ENCODE results near the gene MAPT.

MAPT gene

GRCh38 chr17:45967378-45967777 is 73.0 kb downstream of the MAPT start:
- no peaks in the 10 kb centered on the region for H3K4me1 ChIP-seq (ENCODE audit: insufficient read depth, low read length)
- no peak overlapping the region for H3K4me3 ChIP-seq (ENCODE audit: low read depth in 1 of 2, low read length in 2 of 2)
- H3K9ac ChIP-seq (ENCODE audit: low read length), result no peak overlapping the region
- H3K27ac ChIP-seq (ENCODE audit: low read depth, low read length), result no peak overlapping the region
- H3K9me3 ChIP-seq (ENCODE audit: low read length), result no peaks in the 10 kb centered on the region
- no peaks in the 10 kb centered on the region for H3K27me3 ChIP-seq (ENCODE audit: control insufficient read depth in 1 of 2, insufficient read depth in 2 of 2, low read length in 2 of 2)
- H3K36me3 ChIP-seq (ENCODE audit: insufficient read depth, low read length), result no peaks in the 10 kb centered on the region

- H3K36me3 ChIP-seq (ENCODE audit: insufficient read depth, low read length), result no peaks in the 10 kb centered on the region
- no peaks in the 10 kb centered on the region for H3K9me3 ChIP-seq (ENCODE audit: low read length)
- peaks cover 10% of the 10 kb centered on the region for H3K4me1 ChIP-seq (ENCODE audit: insufficient read depth, low read length)
- no peaks in the 10 kb centered on the region for H3K27me3 ChIP-seq (ENCODE audit: control insufficient read depth in 1 of 2, insufficient read depth in 2 of 2, low read length in 2 of 2)
- H3K4me3 ChIP-seq (ENCODE audit: low read depth in 1 of 2, low read length in 2 of 2), result no peak overlapping the region
- H3K9ac ChIP-seq (ENCODE audit: low read length), result no peak overlapping the region
- no peak overlapping the region for H3K27ac ChIP-seq (ENCODE audit: low read depth, low read length)
These were observed 74.4 kb downstream of the MAPT start for GRCh38 chr17:45968732-45969131.

DNA sequence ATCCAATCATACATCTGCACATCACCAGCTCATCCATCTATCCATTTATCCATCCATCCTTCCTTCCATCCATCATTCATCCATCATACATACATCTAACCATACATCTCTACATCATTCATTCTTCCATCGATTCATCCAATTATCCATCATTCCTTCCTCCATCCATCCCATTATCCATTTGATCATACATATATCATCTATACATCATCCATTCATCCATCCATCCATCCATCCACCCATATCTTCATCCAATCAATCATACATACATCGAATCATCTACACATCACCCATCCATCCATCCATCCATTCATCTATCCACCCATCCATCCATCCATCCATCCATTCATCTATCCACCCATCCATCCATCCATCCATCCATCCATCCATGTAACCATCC is 75.4 kb downstream of the MAPT start:
- Histone ChIP-seq H3K4me3 (ENCODE audit: low read depth in 1 of 2, low read length in 2 of 2) (no peak overlapping the region), H3K27me3 (ENCODE audit: control insufficient read depth in 1 of 2, insufficient read depth in 2 of 2, low read length in 2 of 2) (no peaks in the 10 kb centered on the region), H3K36me3 (ENCODE audit: insufficient read depth, low read length) (no peaks in the 10 kb centered on the region), H3K27ac (ENCODE audit: low read depth, low read length) (no peak overlapping the region), H3K9me3 (ENCODE audit: low read length) (no peaks in the 10 kb centered on the region), H3K4me1 (ENCODE audit: insufficient read depth, low read length) (peaks cover 11% of the 10 kb centered on the region), H3K9ac (ENCODE audit: low read length) (no peak overlapping the region)

GRCh38 chr17:45970659-45971058 is 76.3 kb downstream of the MAPT start:
- H3K4me1 ChIP-seq (ENCODE audit: insufficient read depth, low read length), result peaks cover 11% of the 10 kb centered on the region
- no peak overlapping the region for H3K9ac ChIP-seq (ENCODE audit: low read length)
- H3K36me3 ChIP-seq (ENCODE audit: insufficient read depth, low read length), result no peaks in the 10 kb centered on the region
- H3K27ac ChIP-seq (ENCODE audit: low read depth, low read length), result no peak overlapping the region
- no peaks in the 10 kb centered on the region for H3K9me3 ChIP-seq (ENCODE audit: low read length)
- no peak overlapping the region for H3K4me3 ChIP-seq (ENCODE audit: low read depth in 1 of 2, low read length in 2 of 2)
- H3K27me3 ChIP-seq (ENCODE audit: control insufficient read depth in 1 of 2, insufficient read depth in 2 of 2, low read length in 2 of 2), result no peaks in the 10 kb centered on the region

- H3K9me3 ChIP-seq (ENCODE audit: low read length), result no peaks in the 10 kb centered on the region
- no peak overlapping the region for H3K27ac ChIP-seq (ENCODE audit: low read depth, low read length)
- no peaks in the 10 kb centered on the region for H3K36me3 ChIP-seq (ENCODE audit: insufficient read depth, low read length)
- H3K4me1 ChIP-seq (ENCODE audit: insufficient read depth, low read length), result peaks cover 11% of the 10 kb centered on the region
- H3K9ac ChIP-seq (ENCODE audit: low read length), result no peak overlapping the region
- no peaks in the 10 kb centered on the region for H3K27me3 ChIP-seq (ENCODE audit: control insufficient read depth in 1 of 2, insufficient read depth in 2 of 2, low read length in 2 of 2)
- no peak overlapping the region for H3K4me3 ChIP-seq (ENCODE audit: low read depth in 1 of 2, low read length in 2 of 2)
These were observed 77.4 kb downstream of the MAPT start for GRCh38 chr17:45971698-45972141.

DNA sequence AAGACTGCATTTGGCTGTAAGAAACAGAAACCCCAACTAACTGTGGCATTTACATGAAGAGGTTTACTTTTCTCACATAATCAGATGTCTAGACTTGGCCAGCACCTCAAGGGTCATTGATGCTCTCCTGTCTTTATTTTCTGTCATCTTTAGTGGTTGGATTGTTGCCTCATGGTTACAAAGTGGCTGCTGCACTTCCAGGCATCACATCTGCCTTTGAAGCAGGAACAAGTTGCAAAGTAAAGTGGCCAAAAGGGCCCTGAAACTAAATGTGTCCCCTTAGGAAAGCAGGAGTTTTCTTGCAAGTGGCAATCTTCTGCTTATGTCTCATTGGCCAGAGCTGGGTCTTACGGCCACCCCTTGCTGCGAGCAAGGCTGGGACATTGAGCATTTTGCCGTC is 78.2 kb downstream of the MAPT start:
- Histone ChIP-seq H3K4me1 (ENCODE audit: insufficient read depth, low read length) (peaks cover 11% of the 10 kb centered on the region), H3K36me3 (ENCODE audit: insufficient read depth, low read length) (no peaks in the 10 kb centered on the region)

DNA sequence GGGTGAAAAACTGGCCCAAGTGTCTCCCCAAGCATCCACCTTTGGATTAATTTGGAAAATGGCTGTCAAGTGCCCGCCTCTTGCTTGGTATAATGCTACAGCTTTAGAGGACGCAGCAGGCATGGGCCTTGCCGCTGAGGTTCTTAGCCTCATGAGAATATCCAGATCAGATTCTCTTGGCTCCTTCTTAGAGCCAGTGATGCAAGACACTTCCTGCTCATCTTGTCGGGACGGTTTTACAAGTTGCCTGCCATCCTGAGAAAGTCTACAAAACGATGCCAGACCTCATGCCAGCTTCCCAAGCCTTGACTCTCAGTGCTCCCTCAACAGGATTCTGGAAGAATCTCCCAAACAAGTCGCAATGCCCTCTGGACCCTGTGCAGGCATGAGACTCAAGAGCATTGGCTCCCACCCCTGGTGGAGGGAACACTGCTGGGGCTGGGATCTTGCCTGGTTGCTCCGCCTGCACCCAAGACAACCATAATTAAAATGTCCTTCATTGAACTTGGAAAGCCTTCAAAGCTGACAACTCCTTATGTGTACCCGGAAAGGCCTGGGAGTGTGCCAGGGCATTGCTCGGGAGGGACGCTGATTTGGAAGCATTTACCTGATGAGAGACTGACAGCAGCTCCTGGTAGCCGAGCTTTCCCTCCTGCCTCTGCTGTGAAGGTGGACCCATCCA is 78.9 kb downstream of the MAPT start:
- Histone ChIP-seq H3K36me3 (ENCODE audit: insufficient read depth, low read length) (no peaks in the 10 kb centered on the region), H3K4me3 (ENCODE audit: low read depth in 1 of 2, low read length in 2 of 2) (no peak overlapping the region), H3K27me3 (ENCODE audit: control insufficient read depth in 1 of 2, insufficient read depth in 2 of 2, low read length in 2 of 2) (no peaks in the 10 kb centered on the region), H3K4me1 (ENCODE audit: insufficient read depth, low read length) (peaks cover 11% of the 10 kb centered on the region), H3K9me3 (ENCODE audit: low read length) (no peaks in the 10 kb centered on the region), H3K9ac (ENCODE audit: low read length) (no peak overlapping the region), H3K27ac (ENCODE audit: low read depth, low read length) (no peak overlapping the region)

More for the DNA sequence above, 78.2 kb downstream of the MAPT start:
- Histone ChIP-seq H3K9ac (ENCODE audit: low read length) (no peak overlapping the region), H3K4me3 (ENCODE audit: low read depth in 1 of 2, low read length in 2 of 2) (no peak overlapping the region), H3K27ac (ENCODE audit: low read depth, low read length) (peak overlapping the region; percentile 12), H3K9me3 (ENCODE audit: low read length) (no peaks in the 10 kb centered on the region), H3K27me3 (ENCODE audit: control insufficient read depth in 1 of 2, insufficient read depth in 2 of 2, low read length in 2 of 2) (no peaks in the 10 kb centered on the region)

DNA sequence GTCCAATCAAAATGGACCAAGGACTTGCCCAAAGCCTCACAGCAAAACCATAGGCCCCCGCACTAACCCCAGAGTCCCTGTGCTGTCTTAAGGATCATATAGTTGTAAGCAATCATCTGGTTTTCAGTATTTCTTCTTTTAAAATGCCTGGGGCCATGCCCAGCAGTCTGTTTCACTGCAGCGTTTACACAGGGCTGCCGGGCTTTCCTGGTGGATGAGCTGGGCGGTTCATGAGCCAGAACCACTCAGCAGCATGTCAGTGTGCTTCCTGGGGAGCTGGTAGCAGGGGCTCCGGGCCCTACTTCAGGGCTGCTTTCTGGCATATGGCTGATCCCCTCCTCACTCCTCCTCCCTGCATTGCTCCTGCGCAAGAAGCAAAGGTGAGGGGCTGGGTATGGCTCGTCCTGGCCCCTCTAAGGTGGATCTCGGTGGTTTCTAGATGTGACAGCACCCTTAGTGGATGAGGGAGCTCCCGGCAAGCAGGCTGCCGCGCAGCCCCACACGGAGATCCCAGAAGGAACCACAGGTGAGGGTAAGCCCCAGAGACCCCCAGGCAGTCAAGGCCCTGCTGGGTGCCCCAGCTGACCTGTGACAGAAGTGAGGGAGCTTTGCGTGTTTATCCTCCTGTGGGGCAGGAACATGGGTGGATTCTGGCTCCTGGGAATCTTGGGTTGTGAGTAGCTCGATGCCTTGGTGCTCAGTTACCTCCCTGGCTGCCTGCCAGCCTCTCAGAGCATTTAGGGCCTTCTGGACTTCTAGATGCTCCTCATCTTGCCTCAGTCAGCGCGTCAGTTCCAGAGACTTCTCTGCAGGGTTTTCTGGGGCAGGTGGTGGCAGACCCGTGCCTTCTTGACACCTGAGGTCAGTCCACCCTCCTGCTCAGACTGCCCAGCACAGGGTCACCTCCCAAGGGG is 79.8 kb downstream of the MAPT start:
- peaks cover 11% of the 10 kb centered on the region for H3K4me1 ChIP-seq (ENCODE audit: insufficient read depth, low read length)
- H3K36me3 ChIP-seq (ENCODE audit: insufficient read depth, low read length), result no peaks in the 10 kb centered on the region
- peak overlapping the region; percentile 37 for H3K27ac ChIP-seq (ENCODE audit: low read depth, low read length)

GRCh38 chr17:45974916-45975630 is 80.7 kb downstream of the MAPT start:
- no peaks in the 10 kb centered on the region for H3K27me3 ChIP-seq (ENCODE audit: control insufficient read depth in 1 of 2, insufficient read depth in 2 of 2, low read length in 2 of 2)
- H3K36me3 ChIP-seq (ENCODE audit: insufficient read depth, low read length), result no peaks in the 10 kb centered on the region
- no peaks in the 10 kb centered on the region for H3K9me3 ChIP-seq (ENCODE audit: low read length)
- H3K4me3 ChIP-seq (ENCODE audit: low read depth in 1 of 2, low read length in 2 of 2), result no peak overlapping the region
- no peak overlapping the region for H3K27ac ChIP-seq (ENCODE audit: low read depth, low read length)
- H3K4me1 ChIP-seq (ENCODE audit: insufficient read depth, low read length), result peaks cover 11% of the 10 kb centered on the region
- H3K9ac ChIP-seq (ENCODE audit: low read length), result no peak overlapping the region

More for the DNA sequence above, 79.8 kb downstream of the MAPT start:
- no peak overlapping the region for H3K9ac ChIP-seq (ENCODE audit: low read length)
- no peaks in the 10 kb centered on the region for H3K9me3 ChIP-seq (ENCODE audit: low read length)
- no peak overlapping the region for H3K4me3 ChIP-seq (ENCODE audit: low read depth in 1 of 2, low read length in 2 of 2)
- H3K27me3 ChIP-seq (ENCODE audit: control insufficient read depth in 1 of 2, insufficient read depth in 2 of 2, low read length in 2 of 2), result no peaks in the 10 kb centered on the region

GRCh38 chr17:45975640-45976295 is 81.4 kb downstream of the MAPT start:
- H3K9me3 ChIP-seq (ENCODE audit: low read length), result no peaks in the 10 kb centered on the region
- H3K27ac ChIP-seq (ENCODE audit: low read depth, low read length), result no peak overlapping the region
- no peaks in the 10 kb centered on the region for H3K36me3 ChIP-seq (ENCODE audit: insufficient read depth, low read length)

GRCh38 chr17:45976391-45976754 is 82.0 kb downstream of the MAPT start:
- Histone ChIP-seq H3K36me3 (ENCODE audit: insufficient read depth, low read length) (no peaks in the 10 kb centered on the region), H3K4me3 (ENCODE audit: low read depth in 1 of 2, low read length in 2 of 2) (no peak overlapping the region), H3K9ac (ENCODE audit: low read length) (no peak overlapping the region), H3K27me3 (ENCODE audit: control insufficient read depth in 1 of 2, insufficient read depth in 2 of 2, low read length in 2 of 2) (no peaks in the 10 kb centered on the region), H3K27ac (ENCODE audit: low read depth, low read length) (no peak overlapping the region), H3K9me3 (ENCODE audit: low read length) (no peaks in the 10 kb centered on the region), H3K4me1 (ENCODE audit: insufficient read depth, low read length) (peaks cover 11% of the 10 kb centered on the region)

More at GRCh38 chr17:45975640-45976295, 81.4 kb downstream of the MAPT start:
- Histone ChIP-seq H3K27me3 (ENCODE audit: control insufficient read depth in 1 of 2, insufficient read depth in 2 of 2, low read length in 2 of 2) (no peaks in the 10 kb centered on the region), H3K4me3 (ENCODE audit: low read depth in 1 of 2, low read length in 2 of 2) (no peak overlapping the region), H3K9ac (ENCODE audit: low read length) (no peak overlapping the region), H3K4me1 (ENCODE audit: insufficient read depth, low read length) (peaks cover 11% of the 10 kb centered on the region)
